HFF-Myc (cell line): ENCODE measurements around the gene CYRIA.

Source experiments
- DNase-seq: peaks from one replicate; pipeline ENCODE4 v3.0.0-alpha.2; 2011; ENCODE audit warnings: low read depth; ENCODE audit errors: extremely low read depth
- H3K4me3 ChIP-seq: replicated peaks from 2 replicates; pipeline ENCODE4 v1.5.1; 2011; ENCODE audit warnings: low read depth, mild to moderate bottlenecking, control low read depth, low read length
- TF ChIP-seq, protein P1 (sequence below): IDR thresholded peaks from 2 replicates; pipeline ENCODE4 v1.5.1; 2012; ENCODE audit warnings: mild to moderate bottlenecking, low read depth, low read length, control low read depth; ENCODE audit errors: missing control alignments

Gene CYRIA

DNA sequence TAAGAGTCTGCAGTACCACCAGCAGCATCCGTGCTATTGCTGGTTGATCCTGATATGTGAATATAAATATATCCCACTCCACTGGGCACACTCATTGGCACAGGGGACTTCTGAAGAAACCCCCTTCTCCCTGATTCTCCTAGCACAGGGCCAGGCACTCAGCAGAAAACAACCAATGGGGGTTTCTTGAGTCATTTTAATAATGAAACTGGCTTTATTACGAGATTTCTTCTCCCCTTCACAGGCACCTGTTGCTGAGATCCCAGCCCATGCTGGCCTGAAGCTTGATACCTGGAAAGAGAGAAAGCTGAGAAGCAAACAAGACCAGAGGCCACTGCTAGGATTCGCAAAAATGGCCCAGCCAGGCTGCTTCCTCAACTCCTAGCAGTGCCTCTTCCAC is 17.9 kb upstream of the CYRIA start:
- TF ChIP-seq, protein P1, sequence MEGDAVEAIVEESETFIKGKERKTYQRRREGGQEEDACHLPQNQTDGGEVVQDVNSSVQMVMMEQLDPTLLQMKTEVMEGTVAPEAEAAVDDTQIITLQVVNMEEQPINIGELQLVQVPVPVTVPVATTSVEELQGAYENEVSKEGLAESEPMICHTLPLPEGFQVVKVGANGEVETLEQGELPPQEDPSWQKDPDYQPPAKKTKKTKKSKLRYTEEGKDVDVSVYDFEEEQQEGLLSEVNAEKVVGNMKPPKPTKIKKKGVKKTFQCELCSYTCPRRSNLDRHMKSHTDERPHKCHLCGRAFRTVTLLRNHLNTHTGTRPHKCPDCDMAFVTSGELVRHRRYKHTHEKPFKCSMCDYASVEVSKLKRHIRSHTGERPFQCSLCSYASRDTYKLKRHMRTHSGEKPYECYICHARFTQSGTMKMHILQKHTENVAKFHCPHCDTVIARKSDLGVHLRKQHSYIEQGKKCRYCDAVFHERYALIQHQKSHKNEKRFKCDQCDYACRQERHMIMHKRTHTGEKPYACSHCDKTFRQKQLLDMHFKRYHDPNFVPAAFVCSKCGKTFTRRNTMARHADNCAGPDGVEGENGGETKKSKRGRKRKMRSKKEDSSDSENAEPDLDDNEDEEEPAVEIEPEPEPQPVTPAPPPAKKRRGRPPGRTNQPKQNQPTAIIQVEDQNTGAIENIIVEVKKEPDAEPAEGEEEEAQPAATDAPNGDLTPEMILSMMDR = no peak
- no peak overlapping the region for H3K4me3 ChIP-seq
- no peak for DNase-seq

DNA sequence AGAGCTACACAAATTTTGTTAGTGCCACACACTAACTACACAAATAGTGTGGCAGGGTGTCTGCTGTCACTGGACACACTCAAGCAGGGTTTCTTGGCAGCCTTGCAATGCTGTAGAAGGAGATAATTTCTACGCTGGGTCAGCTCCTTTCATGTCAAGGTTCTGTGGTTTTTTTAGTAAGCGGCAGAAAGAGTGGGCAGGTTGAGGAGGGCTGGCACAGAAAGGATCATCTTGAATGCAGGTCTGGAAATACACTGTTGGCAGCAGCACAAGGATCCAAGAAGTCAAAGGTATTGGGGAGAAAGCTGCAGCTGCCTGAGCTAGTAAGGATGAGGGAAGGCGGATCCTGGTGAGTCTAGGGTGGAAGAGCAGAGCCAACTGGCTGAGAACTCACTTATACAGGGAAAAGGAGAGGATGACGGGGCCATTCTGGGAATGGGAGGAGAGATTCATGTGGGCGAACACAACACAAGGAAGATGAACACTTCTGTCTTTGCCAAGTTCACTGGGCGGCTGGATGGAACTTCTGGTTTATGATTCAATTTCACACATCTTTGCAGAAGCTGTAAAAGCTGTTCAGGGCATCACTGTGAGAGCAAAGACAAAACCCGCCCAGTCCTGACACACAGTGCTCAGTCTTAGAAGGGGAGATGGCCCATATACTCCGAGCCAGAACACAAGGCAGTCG is 16.9 kb upstream of the CYRIA start:
- no peak for DNase-seq
- TF ChIP-seq, protein P1 = no peak
- no peak overlapping the region for H3K4me3 ChIP-seq

DNA sequence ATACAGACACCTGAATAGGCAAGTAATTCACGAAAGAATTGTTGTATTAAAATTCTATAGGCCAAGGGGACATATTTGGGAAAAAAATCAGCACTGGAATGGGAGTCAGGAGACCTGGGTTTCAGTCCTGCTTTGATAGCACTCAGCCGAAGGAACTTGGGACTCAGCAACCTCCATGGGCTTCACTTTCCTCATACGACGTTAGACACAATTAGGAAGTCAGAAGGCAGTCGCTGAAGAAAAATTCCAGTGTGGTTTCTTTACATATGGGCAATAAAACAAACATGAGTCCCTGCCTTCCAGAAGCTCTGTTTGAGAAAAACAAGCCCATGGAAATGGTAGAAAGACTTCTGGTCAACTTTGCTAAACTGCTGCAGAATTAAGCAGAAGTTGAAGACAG is 15.1 kb upstream of the CYRIA start:
- TF ChIP-seq, protein P1 = no peak
- DNase-seq = no peak
- no peak overlapping the region for H3K4me3 ChIP-seq

DNA sequence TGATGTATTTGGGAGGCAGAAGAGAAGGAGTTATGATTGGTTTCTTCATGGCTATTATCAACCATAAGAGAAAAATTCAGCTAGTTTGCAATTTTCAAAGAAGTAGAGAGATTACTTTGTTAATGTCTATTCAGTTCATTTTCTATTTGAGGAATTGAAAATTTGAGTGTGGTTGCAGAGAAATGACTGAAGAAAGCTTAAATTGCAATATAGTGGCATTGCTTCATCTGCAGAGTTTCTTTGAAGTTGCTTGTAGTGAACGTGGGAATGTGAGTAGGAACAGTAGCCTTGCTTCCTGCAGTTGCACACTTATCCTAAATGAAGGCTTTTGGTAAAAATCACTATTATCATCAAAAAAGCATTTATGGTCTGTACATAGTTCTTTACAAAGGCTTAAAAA is 14.7 kb upstream of the CYRIA start:
- TF ChIP-seq, protein P1 = no peak
- H3K4me3 ChIP-seq = no peak overlapping the region
- DNase-seq = no peak

DNA sequence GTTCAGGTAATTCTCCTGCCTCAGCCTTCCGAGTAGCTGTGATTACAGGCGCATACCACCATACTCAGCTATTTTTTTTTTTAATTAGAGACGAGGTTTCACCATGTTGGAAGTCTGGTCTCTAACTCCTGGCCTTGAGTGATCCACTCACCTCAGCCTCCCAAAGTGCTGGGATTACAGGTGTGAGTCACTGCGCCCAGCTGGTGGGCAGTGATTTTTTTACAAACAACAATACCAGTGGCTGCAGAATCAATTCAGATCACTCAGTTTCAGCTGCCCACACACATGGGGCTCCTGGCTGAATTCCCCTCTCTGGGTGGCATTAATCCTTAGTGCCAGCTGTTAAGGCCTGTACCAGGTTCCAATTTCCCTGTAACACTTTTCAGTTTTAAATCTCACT is 13.3 kb upstream of the CYRIA start:
- TF ChIP-seq, protein P1 = no peak
- no peak overlapping the region for H3K4me3 ChIP-seq
- DNase-seq = no peak

DNA sequence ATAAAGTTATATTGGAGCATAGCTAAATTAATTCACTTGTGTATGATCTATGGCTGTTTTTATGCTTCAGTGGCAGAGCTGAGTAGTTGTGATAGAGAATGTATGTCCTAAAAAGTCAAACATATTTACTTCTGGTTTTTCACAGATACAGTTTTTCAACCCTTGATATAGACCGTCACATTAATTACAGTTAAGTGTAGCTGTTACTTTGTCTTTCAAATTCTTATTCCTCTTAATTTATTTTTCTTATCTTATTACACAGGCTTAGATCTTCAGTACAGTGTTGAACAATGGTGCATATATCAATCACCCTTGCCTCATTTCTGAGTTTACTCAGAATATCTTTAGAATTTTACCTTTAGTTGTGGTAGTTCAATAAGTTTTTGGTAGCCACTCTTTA is 12.2 kb upstream of the CYRIA start:
- no peak for DNase-seq

More for the DNA sequence above, 12.2 kb upstream of the CYRIA start:
- TF ChIP-seq, protein P1 = no peak
- H3K4me3 ChIP-seq = no peak overlapping the region
